Astrocyte of the cerebellum (primary cell): ENCODE results near the gene KIZ.

Experiments
- DNase-seq: peaks from one replicate; pipeline ENCODE4 v3.0.0-alpha.2; 2011; ENCODE audit warnings: low read depth
- H3K4me3 ChIP-seq: 2 replicates; pipeline ENCODE4 v1.5.1; 2011; ENCODE audit warnings: mild to moderate bottlenecking, low read depth, low read length, moderate library complexity
- in situ Hi-C: cut with HindIII; loops from 2 replicates; pipeline ENCODE4 v1.10.0; 2017; ENCODE audit warnings: low sequenced_read_pairs
- TF ChIP-seq, protein P1 (sequence below): IDR thresholded peaks from 2 replicates; pipeline ENCODE4 v1.5.1; 2012; ENCODE audit warnings: low read length, low read depth, moderate library complexity, mild to moderate bottlenecking; ENCODE audit errors: missing control alignments

KIZ gene

DNA sequence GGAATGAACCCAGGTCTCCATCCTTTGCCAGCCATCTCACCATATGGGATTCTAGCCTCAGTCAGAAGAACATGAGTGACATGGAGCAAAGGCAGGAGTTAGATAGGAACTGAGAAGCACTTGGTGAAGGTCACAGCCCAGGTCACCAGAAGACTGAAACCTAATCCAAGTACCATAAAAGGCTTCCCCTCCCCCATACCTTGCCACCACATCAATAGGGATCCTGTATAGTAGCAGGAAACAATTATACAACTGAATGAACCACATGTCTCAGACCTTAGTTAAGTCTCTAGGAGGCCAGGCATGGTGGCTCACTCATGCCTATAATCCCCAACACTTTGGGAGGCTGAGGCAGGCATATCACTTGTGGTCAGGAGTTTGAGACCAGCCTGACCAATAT is 49.6 kb downstream of the KIZ start:
- TF ChIP-seq, protein P1, sequence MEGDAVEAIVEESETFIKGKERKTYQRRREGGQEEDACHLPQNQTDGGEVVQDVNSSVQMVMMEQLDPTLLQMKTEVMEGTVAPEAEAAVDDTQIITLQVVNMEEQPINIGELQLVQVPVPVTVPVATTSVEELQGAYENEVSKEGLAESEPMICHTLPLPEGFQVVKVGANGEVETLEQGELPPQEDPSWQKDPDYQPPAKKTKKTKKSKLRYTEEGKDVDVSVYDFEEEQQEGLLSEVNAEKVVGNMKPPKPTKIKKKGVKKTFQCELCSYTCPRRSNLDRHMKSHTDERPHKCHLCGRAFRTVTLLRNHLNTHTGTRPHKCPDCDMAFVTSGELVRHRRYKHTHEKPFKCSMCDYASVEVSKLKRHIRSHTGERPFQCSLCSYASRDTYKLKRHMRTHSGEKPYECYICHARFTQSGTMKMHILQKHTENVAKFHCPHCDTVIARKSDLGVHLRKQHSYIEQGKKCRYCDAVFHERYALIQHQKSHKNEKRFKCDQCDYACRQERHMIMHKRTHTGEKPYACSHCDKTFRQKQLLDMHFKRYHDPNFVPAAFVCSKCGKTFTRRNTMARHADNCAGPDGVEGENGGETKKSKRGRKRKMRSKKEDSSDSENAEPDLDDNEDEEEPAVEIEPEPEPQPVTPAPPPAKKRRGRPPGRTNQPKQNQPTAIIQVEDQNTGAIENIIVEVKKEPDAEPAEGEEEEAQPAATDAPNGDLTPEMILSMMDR = no peak
- DNase-seq = no peak
- in situ Hi-C loops = no loop called here
- no peak overlapping the region for H3K4me3 ChIP-seq

DNA sequence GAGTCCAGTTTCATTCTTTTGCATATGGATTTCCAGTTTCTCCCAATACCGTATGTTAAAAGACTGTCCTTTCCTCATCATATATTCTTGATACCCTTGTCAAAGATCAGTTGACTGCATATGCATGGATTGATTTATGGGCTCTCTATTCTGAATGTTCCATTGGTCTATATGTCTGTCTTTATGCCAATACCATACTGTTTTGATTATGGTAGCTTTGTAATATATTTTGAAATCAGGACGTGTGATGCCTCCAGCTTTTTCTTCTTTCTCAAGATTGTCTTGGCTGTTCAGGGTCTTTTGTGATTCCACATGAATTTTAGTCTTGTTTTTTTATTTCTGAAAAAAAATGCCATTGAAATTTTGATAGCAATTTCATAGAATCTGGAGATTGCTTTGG is 51.9 kb downstream of the KIZ start:
- H3K4me3 ChIP-seq = no peak overlapping the region
- in situ Hi-C loops = no loop called here
- TF ChIP-seq, protein P1 = no peak
- no peak for DNase-seq

DNA sequence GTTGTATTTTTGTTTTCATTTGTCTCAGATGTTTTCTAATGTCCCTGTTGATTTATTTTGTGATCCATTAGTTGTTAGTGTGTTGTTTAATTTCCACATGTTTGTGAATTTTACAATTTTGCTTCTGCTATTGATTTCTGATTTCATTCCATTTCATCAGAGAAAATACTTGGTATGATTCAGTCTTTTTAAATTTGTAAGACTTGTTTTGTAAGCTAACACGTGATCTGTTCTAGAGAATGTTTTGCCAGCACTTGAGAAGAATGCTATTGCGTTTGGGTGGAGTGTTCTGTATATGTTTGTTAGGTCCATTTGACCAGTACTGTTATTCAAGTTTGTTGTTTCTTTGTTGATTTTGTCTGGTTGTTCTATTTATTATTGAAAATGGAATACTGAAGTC is 53.9 kb downstream of the KIZ start:
- TF ChIP-seq, protein P1 = no peak
- no peak for DNase-seq
- in situ Hi-C loops = no loop called here
- no peak overlapping the region for H3K4me3 ChIP-seq

DNA sequence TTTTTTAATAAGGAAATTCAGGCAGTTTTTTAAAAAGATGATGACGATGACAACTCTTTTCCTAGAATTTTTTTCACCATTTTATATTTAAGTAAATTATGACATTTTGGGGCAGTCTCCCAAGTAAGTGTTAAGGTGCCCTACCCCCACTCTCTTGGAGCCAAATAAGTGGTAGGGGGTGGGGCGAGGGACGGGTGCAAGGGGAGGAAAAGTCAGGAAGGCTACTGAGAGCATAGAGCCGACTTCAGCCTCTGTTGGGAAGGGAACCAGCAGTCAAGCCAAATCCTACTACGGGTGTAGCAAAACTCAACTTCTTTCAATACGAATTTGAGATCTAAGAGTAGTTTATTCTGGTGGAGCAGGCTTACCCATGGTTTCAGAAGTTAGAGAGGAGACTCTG is 54.4 kb downstream of the KIZ start:
- in situ Hi-C loops = no loop called here
- TF ChIP-seq, protein P1 = no peak
- no peak overlapping the region for H3K4me3 ChIP-seq
- no peak for DNase-seq

DNA sequence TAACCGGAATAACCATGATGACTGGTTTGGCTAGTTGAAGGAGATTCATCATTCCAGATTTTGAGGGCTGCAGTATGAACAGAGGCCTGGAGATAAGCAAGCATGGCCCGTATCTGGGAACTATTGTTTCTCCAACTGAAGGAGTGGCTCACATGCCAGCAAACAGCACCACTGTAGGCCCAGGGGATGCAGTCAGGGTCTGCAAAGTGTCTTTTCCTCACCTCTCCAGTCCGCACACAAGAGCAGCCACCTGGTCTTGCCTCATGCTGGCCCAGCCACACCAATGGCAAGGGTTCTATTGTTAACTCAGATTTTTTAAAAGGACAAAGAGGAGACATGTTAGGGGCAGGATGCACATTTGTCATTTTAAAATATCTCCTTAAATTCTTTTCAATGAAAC is 55.1 kb downstream of the KIZ start:
- no peak for DNase-seq
- in situ Hi-C loops = no loop called here
- H3K4me3 ChIP-seq = no peak overlapping the region
- TF ChIP-seq, protein P1 = no peak

DNA sequence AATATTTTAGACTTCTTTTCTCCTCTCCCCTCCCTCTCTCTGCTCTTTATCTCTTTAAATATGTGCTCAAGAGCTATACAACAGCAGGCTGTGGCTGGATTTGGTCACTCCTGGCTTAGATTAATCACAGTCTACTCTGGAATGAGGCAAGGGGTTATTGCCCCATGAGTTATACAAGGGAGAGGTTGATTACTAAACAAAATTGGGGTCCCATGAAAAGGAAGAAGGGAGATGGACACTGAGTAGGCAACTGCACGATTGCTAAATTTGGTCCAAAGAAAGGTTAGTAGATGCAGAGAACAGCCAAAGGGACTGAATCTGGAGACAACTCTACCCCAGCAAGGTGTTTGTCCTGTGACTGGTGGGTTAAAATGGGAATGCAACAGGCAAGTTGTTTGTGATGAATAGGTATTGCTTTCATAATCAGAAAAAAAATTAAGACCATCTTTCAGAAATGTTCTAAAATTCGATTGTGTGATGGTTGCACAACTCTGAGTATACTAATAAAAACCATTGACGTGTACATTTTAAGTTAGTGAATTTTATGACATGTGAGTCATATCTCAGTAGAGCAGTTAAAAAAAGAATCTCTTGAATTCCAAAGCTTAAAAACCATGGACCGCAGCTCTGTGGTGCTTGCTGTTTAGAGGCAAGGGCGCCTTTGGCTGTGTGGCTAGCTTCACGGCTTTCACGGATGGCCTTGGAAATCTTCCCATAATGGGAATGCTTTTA is 57.1 kb downstream of the KIZ start:
- in situ Hi-C loops = no loop called here
- H3K4me3 ChIP-seq = no peak overlapping the region
- DNase-seq = peak; percentile 33
- TF ChIP-seq, protein P1 = no peak

DNA sequence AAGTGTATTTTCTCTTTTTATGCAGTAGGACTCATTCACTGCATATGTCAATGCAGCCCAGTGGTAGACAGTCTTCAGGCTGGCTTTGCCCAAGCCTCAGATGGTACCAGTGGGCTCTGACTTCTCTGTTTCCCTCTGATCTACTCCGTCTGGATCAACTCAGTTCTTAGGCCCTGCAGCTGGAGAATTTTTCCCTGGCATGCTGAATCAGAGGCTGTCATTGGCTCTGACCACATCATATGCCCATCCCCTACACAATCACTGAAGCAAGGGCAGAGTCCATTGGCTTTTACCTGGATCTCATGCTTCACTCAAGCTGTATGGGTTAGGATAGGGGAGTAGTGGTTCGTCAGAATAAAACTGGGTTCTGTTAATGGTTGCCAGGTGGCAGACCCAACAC is 57.8 kb downstream of the KIZ start:
- DNase-seq = no peak
- TF ChIP-seq, protein P1 = no peak
- in situ Hi-C loops = no loop called here

More for the DNA sequence above, 57.8 kb downstream of the KIZ start:
- H3K4me3 ChIP-seq = no peak overlapping the region
